ENCODE results near the gene LMO1.

LMO1 gene

GRCh38 chr11:8263769-8264410 is at the start of gene LMO1:
LMO1 (minus strand) TSS chr11:8263878; CDS start chr11:8263362, 516 bp downstream.
- peak in 49 of 56 donors; percentile 15 to 91 (median 57) for DNase-seq

GRCh38 chr11:8312986-8313385 is 49.3 kb upstream of the LMO1 start:
- no peak for DNase-seq

GRCh38 chr11:8311366-8311765 is 47.7 kb upstream of the LMO1 start:
- no peak for DNase-seq

- DNase-seq: no peak
These were observed 47.1 kb upstream of the LMO1 start for GRCh38 chr11:8310743-8311298.

GRCh38 chr11:8309862-8310261 is 46.2 kb upstream of the LMO1 start:
- no peak for DNase-seq

GRCh38 chr11:8309311-8309710 is 45.6 kb upstream of the LMO1 start:
- DNase-seq: no peak

GRCh38 chr11:8307601-8308000 is 43.9 kb upstream of the LMO1 start:
- DNase-seq: no peak

- no peak for DNase-seq
These were observed 37.9 kb upstream of the LMO1 start for GRCh38 chr11:8301622-8302021.

- DNase-seq: no peak
These were observed 35.4 kb upstream of the LMO1 start for GRCh38 chr11:8298801-8299786.

GRCh38 chr11:8297781-8298440 is 34.2 kb upstream of the LMO1 start:
- no peak for DNase-seq

GRCh38 chr11:8296872-8297271 is 33.2 kb upstream of the LMO1 start:
- DNase-seq: no peak

GRCh38 chr11:8296038-8296649 is 32.5 kb upstream of the LMO1 start:
- DNase-seq: no peak

GRCh38 chr11:8294251-8294935 is 30.7 kb upstream of the LMO1 start:
- no peak for DNase-seq

- no peak for DNase-seq
These were observed 29.5 kb upstream of the LMO1 start for GRCh38 chr11:8293171-8293570.

- no peak for DNase-seq
These were observed 28.7 kb upstream of the LMO1 start for GRCh38 chr11:8292351-8292750.

GRCh38 chr11:8291421-8292350 is 28.0 kb upstream of the LMO1 start:
- DNase-seq: peak in 2 of 56 donors; percentile 12 to 24

- no peak for DNase-seq
These were observed 26.6 kb upstream of the LMO1 start for GRCh38 chr11:8290081-8290810.

GRCh38 chr11:8289492-8289918 is 25.8 kb upstream of the LMO1 start:
- DNase-seq: no peak
